Left cardiac atrium (tissue), 4 donors: ENCODE data around the gene DAB2IP. TPM values are rescaled to one million over a fixed set of nuclear protein-coding genes. Genes with fewer than 3 reads are reported as not detected.

Source experiments
- ATAC-seq, 2 donors: fragments of 200-7000 bp; cut with Tn5 transposase; one replicate each; pipeline ENCODE4 v1.9.1; 2020; ENCODE audit warnings: mild to moderate bottlenecking in 2 of 2, moderate library complexity in 2 of 2
- DNase-seq: peaks from one replicate; pipeline ENCODE4 v3.0.0-alpha.2; 2020
- intact Hi-C, 2 donors: fragments of 100-400 bp; cut with DNase I; formaldehyde crosslinking; loops; one replicate each; pipeline versions ENCODE4 v1.14.1 to v1.15.1; 2022 to 2023
- total RNA-seq, 2 donors: library from RNA; stranded (reverse); fragmentation: NEBNext Ultra II Directional; extraction: Animal tissue kit (Norgen Biotek cat#: 25700); gene quantifications; one replicate each; pipeline ENCODE4 v1.2.1, GENCODE V29; 2021
- donor health status: DM: no; HTN: yes; CAD: no.
- donor health status: DM: no; HTN: yes; CAD: no; lungs with severe emphysema.
- donor health status: DM: yes; HTN: yes; CAD: no.
- donor health status: Dilated cardiomyopathy.

DAB2IP gene
- total RNA-seq, 2 donors from 2014 or later: 41.6 to 58.3 TPM

GRCh38 chr9:121809356-121810050, 158.1 kb downstream of the DAB2IP start:
- ATAC-seq: no peak
- intact Hi-C loops: no loop called here
- no peak for DNase-seq

DNA sequence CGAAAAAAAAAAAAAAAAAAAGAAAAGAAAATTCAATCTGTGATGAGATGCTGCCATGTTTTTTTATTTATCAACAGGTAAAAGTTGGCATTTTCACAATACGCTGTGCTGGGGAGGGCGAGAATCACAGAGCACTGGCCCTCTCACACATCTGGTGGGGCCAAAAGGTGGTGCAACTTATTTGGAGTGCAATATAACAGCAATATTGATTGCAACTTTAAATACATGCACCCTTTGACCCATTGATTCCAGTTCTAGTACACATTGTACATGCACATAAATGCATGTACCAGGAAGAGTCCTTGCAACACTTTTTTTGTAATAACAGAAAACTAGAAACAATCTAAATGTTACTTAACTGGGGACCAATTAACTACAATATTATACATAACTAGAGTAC, 159.1 kb downstream of the DAB2IP start:
- intact Hi-C loops: no loop called here
- ATAC-seq (no peak), DNase-seq (no peak)

- ATAC-seq: no peak
- DNase-seq: no peak
- intact Hi-C loops: no loop called here
Observed at GRCh38 chr9:121811140-121811539, 159.7 kb downstream of the DAB2IP start.

- intact Hi-C loops: no loop called here
- no peak for DNase-seq
Observed at GRCh38 chr9:121811751-121812150, 160.3 kb downstream of the DAB2IP start.

DNA sequence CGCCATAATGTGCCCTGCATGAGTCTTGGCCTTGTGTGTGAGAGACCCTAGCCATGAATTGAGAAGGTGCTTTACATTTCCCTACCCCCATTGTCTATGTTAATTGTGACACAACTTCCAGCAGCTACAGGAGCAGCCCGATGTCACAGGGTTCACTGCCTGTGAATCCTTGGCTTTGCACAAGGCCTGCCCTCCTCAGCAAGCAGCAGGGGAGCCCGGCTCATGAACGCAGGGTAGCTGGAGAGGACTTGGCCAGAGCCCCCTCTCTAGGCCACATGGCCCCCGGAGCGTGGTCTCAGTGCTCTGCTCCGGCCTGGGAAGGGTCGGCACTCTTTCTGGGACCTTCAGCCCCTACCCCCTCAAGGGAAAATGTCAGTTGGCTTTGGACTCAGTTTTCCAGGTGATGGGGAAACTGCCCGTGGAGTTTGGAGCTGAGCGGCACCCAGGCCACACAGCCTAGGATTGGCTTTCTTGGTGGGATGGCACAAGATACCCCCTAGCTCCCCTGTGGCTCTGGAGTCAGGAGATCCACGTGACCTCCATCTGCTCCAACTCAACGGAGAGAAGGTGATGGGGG, 160.8 kb downstream of the DAB2IP start:
- DNase-seq (no peak), ATAC-seq (no peak)
- intact Hi-C loops: no loop called here

More at GRCh38 chr9:121811751-121812150, 160.3 kb downstream of the DAB2IP start:
- ATAC-seq: no peak

- no peak for DNase-seq
- intact Hi-C loops: no loop called here
- no peak for ATAC-seq
Observed at GRCh38 chr9:121813519-121814210, 162.2 kb downstream of the DAB2IP start.

DNA sequence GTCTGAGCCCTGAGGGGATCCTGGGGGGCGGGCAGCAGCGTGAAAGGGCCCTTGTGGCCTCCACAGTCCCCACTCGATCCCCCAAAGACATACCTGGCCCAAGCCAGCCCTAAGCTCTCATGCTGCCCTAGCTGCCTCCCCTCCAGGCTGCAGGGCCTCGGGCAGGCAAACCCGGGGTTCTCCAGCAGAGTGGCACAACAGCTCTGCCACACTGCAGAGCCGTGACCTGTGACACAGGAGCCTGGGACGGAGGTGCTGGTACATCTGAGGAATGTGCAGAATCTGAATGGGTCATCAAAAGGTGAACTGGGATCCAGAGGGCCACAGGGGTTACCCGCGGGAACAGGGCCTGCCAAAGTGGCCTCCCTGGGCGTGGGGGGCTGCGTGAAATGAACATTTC, 163.2 kb downstream of the DAB2IP start:
- ATAC-seq (no peak), DNase-seq (no peak)
- intact Hi-C loops: no loop called here

DNA sequence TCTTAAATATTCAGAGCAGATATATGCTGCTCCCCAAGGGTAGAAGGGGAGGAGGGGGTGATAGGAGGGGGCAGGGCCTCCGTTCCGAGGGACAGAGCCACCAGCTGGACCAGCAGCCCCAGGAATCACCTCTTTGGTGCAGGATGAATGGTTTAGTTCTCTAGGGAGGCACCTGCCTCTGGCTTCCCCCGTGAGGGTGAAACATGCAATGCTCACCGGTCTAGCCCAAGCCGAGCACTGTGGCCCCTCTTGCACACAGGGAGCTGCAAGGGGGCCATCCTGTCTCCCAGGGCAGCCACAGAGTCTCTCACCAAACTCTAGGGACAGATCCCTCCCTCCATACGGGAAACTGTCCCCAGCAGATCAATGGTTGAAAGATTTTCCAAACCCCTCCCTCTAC, 163.7 kb downstream of the DAB2IP start:
- intact Hi-C loops: no loop called here
- DNase-seq (no peak), ATAC-seq (no peak)

- DNase-seq: no peak
- intact Hi-C loops: no loop called here
- no peak for ATAC-seq
Observed at GRCh38 chr9:121815546-121816448, 164.4 kb downstream of the DAB2IP start.

DNA sequence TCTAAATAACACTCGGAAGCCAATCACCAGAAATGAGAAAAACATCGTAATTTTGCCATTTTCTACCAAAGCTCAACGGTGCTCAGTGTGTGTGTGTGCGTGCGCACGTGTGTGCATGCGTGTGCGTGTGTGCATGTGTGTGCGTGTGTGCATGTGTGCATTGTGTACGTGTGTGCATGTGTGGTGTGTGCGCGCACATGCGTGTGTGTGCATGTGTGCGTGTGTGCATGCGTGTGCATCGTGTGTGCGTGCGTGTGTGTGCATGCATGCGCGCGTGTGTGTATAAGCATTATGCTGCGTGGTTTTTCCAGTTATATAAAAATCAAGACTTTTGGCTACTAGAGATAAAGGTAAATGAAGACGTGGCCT, 165.0 kb downstream of the DAB2IP start:
- ATAC-seq (no peak), DNase-seq (no peak)
- intact Hi-C loops: no loop called here

DNA sequence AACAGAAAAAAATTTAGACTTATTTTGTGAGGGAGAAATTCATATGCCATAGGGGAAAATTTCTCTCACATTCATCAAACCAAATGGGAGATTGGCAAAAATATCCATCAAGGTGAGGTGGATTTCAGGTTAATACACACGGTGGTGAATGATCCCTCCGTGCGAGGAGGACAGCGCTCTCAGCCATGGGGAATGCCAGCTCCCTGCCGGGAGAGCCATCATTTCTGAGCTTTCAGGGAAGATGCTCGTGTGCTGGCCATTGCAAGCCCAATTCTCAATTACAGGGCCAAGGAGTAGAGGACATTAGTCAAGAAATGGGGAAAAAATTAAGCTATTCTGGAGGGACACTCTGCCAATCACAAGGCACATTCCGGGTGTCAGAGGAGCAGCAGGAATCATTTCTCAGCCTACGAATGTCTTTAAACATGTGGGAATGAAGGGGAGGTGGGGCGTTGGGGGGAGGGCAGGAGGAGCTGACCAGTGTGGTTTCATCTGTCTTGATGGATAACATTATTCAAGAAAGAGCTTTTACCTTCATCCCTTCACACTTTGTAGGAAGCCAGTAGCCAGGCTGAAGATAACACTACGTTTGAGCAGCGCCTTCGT, 165.5 kb downstream of the DAB2IP start:
- ATAC-seq (no peak), DNase-seq (no peak)
- intact Hi-C loops: no loop called here

DNA sequence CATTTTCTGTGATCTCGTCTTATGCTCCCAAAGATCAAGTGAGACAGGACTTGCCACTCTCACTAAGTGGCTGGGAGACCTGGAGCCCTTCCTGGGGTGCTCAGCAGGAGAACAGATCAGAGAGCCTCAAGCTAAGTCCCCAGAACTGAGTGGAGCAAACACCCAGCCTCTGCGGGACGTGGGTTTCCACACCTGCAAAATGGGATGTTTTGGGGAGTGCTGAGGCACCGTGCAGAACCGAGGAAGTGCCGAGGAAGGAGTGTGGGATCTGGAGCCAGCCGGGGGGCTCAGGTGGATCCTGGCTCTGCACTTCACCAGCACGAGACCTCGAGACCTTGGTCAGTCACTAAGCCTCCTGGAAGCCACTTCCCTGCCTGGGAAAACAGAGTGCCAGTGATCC, 166.0 kb downstream of the DAB2IP start:
- intact Hi-C loops: no loop called here
- no peak for DNase-seq
- ATAC-seq: no peak

- DNase-seq (no peak), ATAC-seq (no peak)
- intact Hi-C loops: no loop called here
Observed at GRCh38 chr9:121818016-121818661, 166.7 kb downstream of the DAB2IP start.

GRCh38 chr9:121818841-121819427, 167.5 kb downstream of the DAB2IP start:
- ATAC-seq: no peak
- DNase-seq: no peak
- intact Hi-C loops: no loop called here

- DNase-seq (no peak), ATAC-seq (peak in 1 of 2 donors; percentile 21)
- intact Hi-C loops: no loop called here
Observed at GRCh38 chr9:121819428-121820231, 168.2 kb downstream of the DAB2IP start.

GRCh38 chr9:121820286-121821005, 169.0 kb downstream of the DAB2IP start:
- no peak for DNase-seq
- intact Hi-C loops: no loop called here
- no peak for ATAC-seq

DNA sequence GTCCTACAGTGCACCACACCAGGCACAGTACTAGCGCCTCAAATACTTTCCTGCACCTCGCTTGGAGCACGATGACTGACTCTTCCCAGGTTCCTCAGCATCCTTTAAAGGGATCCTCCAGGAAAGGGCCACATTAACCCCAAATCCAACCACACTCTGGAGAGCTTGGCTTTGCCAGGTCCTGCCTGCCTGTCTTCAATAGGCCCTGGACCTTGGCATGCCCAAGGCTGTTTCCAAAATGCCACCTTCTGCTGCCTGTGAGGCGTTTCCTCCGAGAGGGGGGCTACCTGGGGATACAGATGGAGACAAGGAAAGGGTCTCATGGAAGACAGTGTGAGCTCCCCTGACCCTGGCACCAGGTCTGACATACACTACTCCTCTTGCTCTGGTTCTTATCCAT, 169.9 kb downstream of the DAB2IP start:
- DNase-seq: no peak
- intact Hi-C loops: no loop called here

More for the DNA sequence above, 169.9 kb downstream of the DAB2IP start:
- ATAC-seq: no peak
